IMR-90 (cell line): ENCODE measurements around the gene NCKAP5. TPM values are rescaled to one million over a fixed set of nuclear protein-coding genes. Genes with fewer than 3 reads are reported as not detected.

ENCODE experiments used
- ATAC-seq: fragments of 200-7000 bp; cut with Tn5 transposase; 2 replicates; pipeline ENCODE4 v1.9.1; 2020; ENCODE audit warnings: low read depth, mild to moderate bottlenecking, moderate library complexity
- BruUV-seq: library from RNA; stranded (reverse); fragments of 400-500 nt; replicated peaks from 2 replicates; lab custom pipeline; 2021; lab: Mats Ljungman, UMichigan
- CTCF ChIA-PET: fragments of 300-600 bp; formaldehyde crosslinking; extraction: SDS; loops from one replicate; lab custom pipeline; 2021; ENCODE audit warnings: antibody characterized with exemption; lab: Yijun Ruan, JAX
- POLR2A ChIA-PET: fragments of 300-600 bp; sonication (Branson Sonifier 250); formaldehyde crosslinking; loops from one replicate; lab custom pipeline; 2022; ENCODE audit warnings: antibody characterized with exemption; ENCODE audit not compliant: unreplicated experiment; lab: Charles Lee
- DNase-seq: peaks from one replicate; pipeline ENCODE4 v3.0.0; 2013
- H2AFZ ChIP-seq: replicated peaks from 2 replicates; pipeline ENCODE3; 2013; ENCODE audit warnings: low read length, mild to moderate bottlenecking; ENCODE audit not compliant: poor library complexity
- H2AK5ac ChIP-seq: 2 replicates; pipeline ENCODE4 v1.6.1; 2013; ENCODE audit warnings: low read depth, low read length, inconsistent platforms
- H2AK9ac ChIP-seq: replicated peaks from 2 replicates; pipeline ENCODE3; 2013; ENCODE audit warnings: mild to moderate bottlenecking, low read depth, low read length, moderate library complexity; ENCODE audit not compliant: poor library complexity
- H2BK120ac ChIP-seq: 2 replicates; pipeline ENCODE4 v1.6.1; 2013; ENCODE audit warnings: low read depth, low read length, inconsistent platforms
- H2BK15ac ChIP-seq: 3 replicates; pipeline ENCODE4 v1.6.1; 2013; ENCODE audit warnings: low read depth, low read length, inconsistent platforms
- H2BK20ac ChIP-seq: 2 replicates; pipeline ENCODE4 v1.6.1; 2013; ENCODE audit warnings: low read depth, mild to moderate bottlenecking, inconsistent platforms, low read length, moderate library complexity
- H2BK5ac ChIP-seq: 2 replicates; pipeline ENCODE4 v1.6.1; 2013; ENCODE audit warnings: mild to moderate bottlenecking, low read depth, low read length, inconsistent platforms; ENCODE audit not compliant: poor library complexity, severe bottlenecking
- H3K14ac ChIP-seq: replicated peaks from 2 replicates; pipeline ENCODE4 v1.6.1; 2013; ENCODE audit warnings: low read depth, low read length, inconsistent platforms
- H3K18ac ChIP-seq: 2 replicates; pipeline ENCODE4 v1.6.1; 2013; ENCODE audit warnings: low read depth, low read length, control low read depth
- H3K23ac ChIP-seq: 2 replicates; pipeline ENCODE4 v1.6.1; 2013; ENCODE audit warnings: low read depth, low read length, inconsistent platforms
- H3K27ac ChIP-seq: 2 replicates; pipeline ENCODE4 v1.5.1; 2013; ENCODE audit warnings: mild to moderate bottlenecking, control low read depth, low read length; ENCODE audit not compliant: insufficient read depth
- H3K27me3 ChIP-seq: 2 replicates; pipeline ENCODE4 v1.6.1; 2013; ENCODE audit warnings: low read length; ENCODE audit not compliant: control insufficient read depth, insufficient read depth
- H3K36me3 ChIP-seq: 2 replicates; pipeline ENCODE4 v1.6.1; 2013; ENCODE audit warnings: low read length, mixed read lengths; ENCODE audit not compliant: control insufficient read depth, insufficient read depth
- H3K4ac ChIP-seq: 2 replicates; pipeline ENCODE4 v1.6.1; 2013; ENCODE audit warnings: low read depth, low read length, inconsistent platforms
- H3K4me1 ChIP-seq: 2 replicates; pipeline ENCODE4 v1.6.1; 2013; ENCODE audit warnings: low read length, mixed read lengths; ENCODE audit not compliant: control insufficient read depth, insufficient read depth
- H3K4me2 ChIP-seq: 2 replicates; pipeline ENCODE4 v1.6.1; 2013; ENCODE audit warnings: low read depth, mild to moderate bottlenecking, control low read depth, low read length, moderate library complexity
- H3K4me3 ChIP-seq: 2 replicates; pipeline ENCODE4 v1.5.1; 2013; ENCODE audit warnings: low read depth, mild to moderate bottlenecking, control low read depth, low read length, moderate library complexity; ENCODE audit not compliant: insufficient read depth
- H3K56ac ChIP-seq: 2 replicates; pipeline ENCODE4 v1.6.1; 2013; ENCODE audit warnings: low read length, inconsistent platforms; ENCODE audit not compliant: insufficient read depth; ENCODE audit errors: extremely low read depth
- H3K79me1 ChIP-seq, 2 experiments: 2 replicates each; pipeline ENCODE4 v1.6.1; 2013; ENCODE audit warnings: low read length in 2 of 2, inconsistent platforms in 1 of 2, low read depth in 1 of 2
- H3K9ac ChIP-seq: 2 replicates; pipeline ENCODE4 v1.6.1; 2013; ENCODE audit warnings: low read depth, low read length, control low read depth
- H3K9me1 ChIP-seq: 2 replicates; pipeline ENCODE4 v1.6.1; 2013; ENCODE audit warnings: low read length, inconsistent platforms; ENCODE audit not compliant: insufficient read depth
- H3K9me3 ChIP-seq: 2 replicates; pipeline ENCODE4 v1.6.1; 2013; ENCODE audit warnings: low read length; ENCODE audit not compliant: control insufficient read depth, insufficient read depth
- H4K20me1 ChIP-seq: 2 replicates; pipeline ENCODE4 v1.6.1; 2013; ENCODE audit warnings: low read length, inconsistent platforms; ENCODE audit not compliant: insufficient read depth
- H4K5ac ChIP-seq: 2 replicates; pipeline ENCODE4 v1.6.1; 2013; ENCODE audit warnings: mild to moderate bottlenecking, low read depth, low read length, control low read depth
- H4K8ac ChIP-seq, 2 experiments: 2 replicates each; pipeline ENCODE4 v1.6.1; 2013; ENCODE audit warnings: low read depth in 2 of 2, low read length in 2 of 2, control low read depth in 1 of 2, inconsistent platforms in 1 of 2
- H4K91ac ChIP-seq: 2 replicates; pipeline ENCODE4 v1.6.1; 2013; ENCODE audit warnings: low read depth, low read length, inconsistent platforms; ENCODE audit not compliant: insufficient read depth
- CHD1 ChIP-seq: IDR thresholded peaks from 2 replicates; pipeline ENCODE4 v1.6.1; 2012; ENCODE audit warnings: low read depth, low read length, improper control_type of control experiment
- ELK1 ChIP-seq: fragments of 150-350 bp; IDR thresholded peaks from 2 replicates; pipeline ENCODE4 v1.6.1; 2016; ENCODE audit warnings: low read depth, mild to moderate bottlenecking, low read length, moderate library complexity, borderline replicate concordance
- MAFK ChIP-seq: IDR thresholded peaks from 2 replicates; pipeline ENCODE4 v1.6.1; 2012; ENCODE audit warnings: low read depth, low read length, improper control_type of control experiment
- MAZ ChIP-seq: IDR thresholded peaks from 2 replicates; pipeline ENCODE4 v1.6.1; 2012; ENCODE audit warnings: low read depth, mild to moderate bottlenecking, low read length, improper control_type of control experiment, moderate library complexity, borderline replicate concordance
- MXI1 ChIP-seq: IDR thresholded peaks from 2 replicates; pipeline ENCODE4 v1.6.1; 2012; ENCODE audit warnings: low read depth, mild to moderate bottlenecking, low read length, moderate library complexity, borderline replicate concordance
- NFE2L2 ChIP-seq: fragments of 150-350 bp; IDR thresholded peaks from 2 replicates; pipeline ENCODE4 v1.6.1; 2016; ENCODE audit warnings: low read depth, mild to moderate bottlenecking, low read length
- RAD21 ChIP-seq: IDR thresholded peaks from 2 replicates; pipeline ENCODE4 v1.6.1; 2012; ENCODE audit warnings: low read length, improper control_type of control experiment
- RCOR1 ChIP-seq: IDR thresholded peaks from 2 replicates; pipeline ENCODE4 v1.6.1; 2012; ENCODE audit warnings: mild to moderate bottlenecking, low read length, improper control_type of control experiment; ENCODE audit not compliant: insufficient replicate concordance
- RFX5 ChIP-seq: IDR thresholded peaks from 2 replicates; pipeline ENCODE4 v1.8.0; 2012; ENCODE audit warnings: low read depth, mild to moderate bottlenecking, low read length, moderate library complexity
- USF2 ChIP-seq: fragments of 150-350 bp; IDR thresholded peaks from 2 replicates; pipeline ENCODE4 v1.6.1; 2017; ENCODE audit warnings: mild to moderate bottlenecking, antibody characterized with exemption, low read length, low read depth
- WGBS, 2 experiments: methylation state at CpG; one replicate each; pipeline versions ENCODE4 v1.1.5 to v1.1.7; 2013; ENCODE audit warnings: missing lambda C conversion rate in 2 of 2; ENCODE audit not compliant: insufficient read length in 1 of 2; ENCODE audit errors: extremely low coverage in 2 of 2; 5-methylcytosine and 5-hydroxymethylcytosine counted together
- dilution Hi-C: fragments of 300-500 bp; cut with HindIII; formaldehyde crosslinking; loops from one replicate; pipeline ENCODE4 v1.14.3; 2018; ENCODE audit warnings: low sequenced_read_pairs; ENCODE audit not compliant: unreplicated experiment
- in situ Hi-C: fragments of 300-500 bp; cut with MboI; formaldehyde crosslinking; loops from 3 replicates; pipeline ENCODE4 v1.14.3; 2019; ENCODE audit warnings: low sequenced_read_pairs, inconsistent platforms, mixed read lengths
- intact Hi-C: fragments of 100-400 bp; cut with micrococcal nuclease; formaldehyde crosslinking; loops from 2 replicates; pipeline ENCODE4 v1.10.0; 2022
- polyA plus RNA-seq, 3 experiments: library from polyadenylated mRNA; depleted of rRNA; stranded (reverse); fragments of >200 nt; gene quantifications; 2 replicates each; pipeline ENCODE4 v1.2.3, GENCODE V29; 2012; ENCODE audit warnings: low replicate concordance in 1 of 3
- total RNA-seq: library from RNA; depleted of rRNA; stranded (reverse); fragments of >200 nt; gene quantifications from 2 replicates; pipeline ENCODE4 v1.2.3, GENCODE V29; 2012
- TF ChIP-seq, protein P1 (sequence below): conservative IDR thresholded peaks from 2 replicates; pipeline ENCODE4 v1.5.1; 2012; ENCODE audit warnings: mild to moderate bottlenecking, low read depth, low read length, improper control_type of control experiment

The NCKAP5 gene
- total and polyA plus RNA-seq, 2 of the 4 experiments (the other 2 are of a cell fraction): 2.7 to 3.9 TPM

DNA sequence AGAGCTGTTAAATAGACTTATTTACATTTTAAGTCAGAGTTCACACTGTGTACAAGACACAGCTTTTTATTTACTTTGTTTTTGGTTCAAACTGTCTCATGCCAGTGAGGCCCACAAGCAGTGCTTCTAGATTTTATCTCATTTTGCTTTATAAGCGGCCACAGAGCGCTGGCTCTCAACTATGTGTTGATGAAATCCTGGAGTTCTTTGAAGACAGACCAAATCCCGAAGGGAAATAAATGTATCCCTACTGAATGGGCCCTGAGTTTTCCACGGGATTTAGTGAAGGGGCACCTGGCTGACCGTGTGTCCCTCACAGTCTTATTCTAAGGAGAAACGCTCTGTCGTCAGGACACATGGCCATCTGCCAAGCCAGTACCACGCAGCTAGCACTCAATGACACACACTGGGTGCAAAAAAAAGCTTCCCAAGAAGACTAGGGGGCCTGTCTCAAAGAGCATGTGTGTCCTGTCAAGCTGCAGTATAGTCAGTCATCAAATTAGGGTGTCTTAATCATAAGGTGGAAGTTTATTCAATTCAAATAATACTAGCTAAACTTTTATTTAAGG is 921.6 kb downstream of the NCKAP5 start:
- Histone ChIP-seq H2AK9ac (no peak overlapping the region), H4K91ac (no peak overlapping the region), H3K9me3 (no peaks in the 10 kb centered on the region), H2BK120ac (no peak overlapping the region), H3K14ac (peak overlapping the region; percentile 46; the same call in 1 of the 2 replicates), H3K4me3 (no peak overlapping the region), H2AFZ (no peak overlapping the region), H4K8ac (no peak overlapping the region), H3K27ac (no peak overlapping the region), H3K27me3 (no peaks in the 10 kb centered on the region), H3K36me3 (peaks cover 22% of the 10 kb centered on the region), H3K23ac (peak overlapping the region; percentile 54; the same call in 1 of the 2 replicates), H4K20me1 (peaks cover 9% of the 10 kb centered on the region; the same call in 1 of the 2 replicates), H3K4me2 (no peak overlapping the region), H2AK5ac (no peak overlapping the region), H3K9ac (no peak overlapping the region), H3K4ac (no peak overlapping the region), H3K79me1 (peaks cover 16 to 65% of the 10 kb centered on the region in 2 experiments; a peak in 3 of 4 replicates), H2BK5ac (no peak overlapping the region), H3K9me1 (peaks cover 26% of the 10 kb centered on the region), H2BK20ac (no peak overlapping the region), H3K56ac (no peak overlapping the region), H3K4me1 (peaks cover 4% of the 10 kb centered on the region), H2BK15ac (no peak overlapping the region), H4K5ac (no peak overlapping the region), H3K18ac (no peak overlapping the region)
- ATAC-seq (no peak), DNase-seq (peak; percentile 9)
- no CpG with 5 or more reads among the region's 8 CpGs for WGBS, 2 experiments
- POLR2A ChIA-PET: no interaction called here
- no peak for TF ChIP-seq ELK1
- no peak for TF ChIP-seq MXI1
- no peak for TF ChIP-seq RAD21
- TF ChIP-seq CHD1: no peak
- no peak for TF ChIP-seq MAFK
- TF ChIP-seq MAZ: no peak
- TF ChIP-seq RCOR1: no peak
- TF ChIP-seq, protein P1, sequence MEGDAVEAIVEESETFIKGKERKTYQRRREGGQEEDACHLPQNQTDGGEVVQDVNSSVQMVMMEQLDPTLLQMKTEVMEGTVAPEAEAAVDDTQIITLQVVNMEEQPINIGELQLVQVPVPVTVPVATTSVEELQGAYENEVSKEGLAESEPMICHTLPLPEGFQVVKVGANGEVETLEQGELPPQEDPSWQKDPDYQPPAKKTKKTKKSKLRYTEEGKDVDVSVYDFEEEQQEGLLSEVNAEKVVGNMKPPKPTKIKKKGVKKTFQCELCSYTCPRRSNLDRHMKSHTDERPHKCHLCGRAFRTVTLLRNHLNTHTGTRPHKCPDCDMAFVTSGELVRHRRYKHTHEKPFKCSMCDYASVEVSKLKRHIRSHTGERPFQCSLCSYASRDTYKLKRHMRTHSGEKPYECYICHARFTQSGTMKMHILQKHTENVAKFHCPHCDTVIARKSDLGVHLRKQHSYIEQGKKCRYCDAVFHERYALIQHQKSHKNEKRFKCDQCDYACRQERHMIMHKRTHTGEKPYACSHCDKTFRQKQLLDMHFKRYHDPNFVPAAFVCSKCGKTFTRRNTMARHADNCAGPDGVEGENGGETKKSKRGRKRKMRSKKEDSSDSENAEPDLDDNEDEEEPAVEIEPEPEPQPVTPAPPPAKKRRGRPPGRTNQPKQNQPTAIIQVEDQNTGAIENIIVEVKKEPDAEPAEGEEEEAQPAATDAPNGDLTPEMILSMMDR: no peak
- TF ChIP-seq USF2: no peak
- no peak for TF ChIP-seq RFX5
- TF ChIP-seq NFE2L2: no peak
- intact Hi-C loops: loop anchor here (10.0 kb wide), 1 partner anchor 358 kb away; no protein-coding TSS in a partner anchor
- in situ Hi-C loops: no loop called here
- no TSS peak for BruUV-seq
- dilution Hi-C loops: no loop called here
- CTCF ChIA-PET: interaction anchor here (0.6 kb wide), 1 partner anchor 494 kb away, joined by 3 read pairs; no protein-coding TSS in a partner anchor
